LNCAP (cell line): Measurements from ENCODE around the gene LIMK1.

Experiments used
- CTCF ChIP-seq: fragments of 450-650 bp; IDR thresholded peaks from 2 replicates; pipeline ENCODE4 v1.5.1; 2017; ENCODE audit warnings: mild to moderate bottlenecking

The LIMK1 gene

GRCh38 chr7:74042746-74043522, 40.7 kb upstream of the LIMK1 start:
- no peak for TF ChIP-seq CTCF

- TF ChIP-seq CTCF, result no peak
These were observed 40.1 kb upstream of the LIMK1 start for GRCh38 chr7:74043523-74043951.

- TF ChIP-seq CTCF, result no peak
These were observed 38.9 kb upstream of the LIMK1 start for GRCh38 chr7:74044366-74045350.

GRCh38 chr7:74047804-74048380, 35.7 kb upstream of the LIMK1 start:
- no peak for TF ChIP-seq CTCF

- TF ChIP-seq CTCF, result no peak
These were observed 34.5 kb upstream of the LIMK1 start for GRCh38 chr7:74048999-74049599.

- no peak for TF ChIP-seq CTCF
These were observed 33.4 kb upstream of the LIMK1 start for GRCh38 chr7:74049997-74050798.
